Measurements from ENCODE around the gene PIP5KL1.
"Not testable (repeated sequence)": the region's sequence is repeated elsewhere in the genome, so short reads cannot be mapped to it uniquely, and the experiment has no call there.

Gene PIP5KL1

DNA sequence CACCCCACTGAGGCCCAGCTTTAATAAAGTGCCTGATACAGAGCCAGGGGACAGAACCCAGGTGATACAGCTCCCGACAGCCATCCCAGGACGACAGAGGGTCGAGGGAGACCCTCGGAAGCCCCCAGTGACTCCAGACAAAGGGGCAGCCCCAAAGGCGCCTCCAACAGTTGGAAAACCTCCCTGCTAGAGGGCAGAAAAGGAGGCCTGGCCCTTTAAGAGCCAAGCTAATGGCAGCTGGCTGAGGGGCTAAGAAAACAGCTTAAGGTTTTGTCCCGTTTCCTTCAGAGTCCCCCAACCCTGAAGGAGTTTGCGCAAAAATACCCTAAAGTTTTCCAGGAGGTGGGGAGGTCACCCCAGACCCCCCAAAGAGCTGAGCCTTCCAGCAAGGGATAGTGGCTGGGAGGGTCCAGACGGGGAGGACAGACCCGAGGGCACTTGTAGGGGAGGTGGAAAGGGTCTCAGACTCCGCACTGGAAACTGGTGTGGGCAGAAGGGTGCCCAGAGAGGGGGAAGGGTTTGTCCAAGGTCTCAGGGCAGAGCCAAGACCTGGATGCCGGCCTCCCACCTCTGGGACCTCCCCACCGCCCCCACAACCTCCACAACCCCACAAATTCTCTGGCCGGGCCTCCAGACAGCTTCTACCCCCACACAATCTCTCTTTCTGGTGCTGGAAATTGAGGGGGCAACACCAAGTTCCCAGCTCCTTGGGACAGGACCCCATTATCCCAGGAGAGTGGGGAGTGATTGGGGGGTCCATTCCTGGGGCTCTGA, 44.9 kb downstream of the PIP5KL1 start:
- no peaks in the 10 kb centered on the region for H3K4me1 ChIP-seq (ENCODE audit: control insufficient read depth, insufficient read depth, low read length)
- peaks cover 8% of the 10 kb centered on the region for H3K36me3 ChIP-seq (ENCODE audit: control insufficient read depth, insufficient read depth, low read length)
- H3K27me3 ChIP-seq (ENCODE audit: control insufficient read depth, insufficient read depth, low read length) = no peaks in the 10 kb centered on the region
- H3K9me3 ChIP-seq (ENCODE audit: control insufficient read depth, insufficient read depth, low read length) = no peaks in the 10 kb centered on the region
- no peak overlapping the region for H3K9ac ChIP-seq (ENCODE audit: low read depth, low read length)
- H3K4me3 ChIP-seq (ENCODE audit: low read depth, low read length) = no peak overlapping the region

- no peak overlapping the region for H3K9ac ChIP-seq (ENCODE audit: low read depth, low read length)
Observed at GRCh38 chr9:127884976-127885490, 45.5 kb downstream of the PIP5KL1 start.

DNA sequence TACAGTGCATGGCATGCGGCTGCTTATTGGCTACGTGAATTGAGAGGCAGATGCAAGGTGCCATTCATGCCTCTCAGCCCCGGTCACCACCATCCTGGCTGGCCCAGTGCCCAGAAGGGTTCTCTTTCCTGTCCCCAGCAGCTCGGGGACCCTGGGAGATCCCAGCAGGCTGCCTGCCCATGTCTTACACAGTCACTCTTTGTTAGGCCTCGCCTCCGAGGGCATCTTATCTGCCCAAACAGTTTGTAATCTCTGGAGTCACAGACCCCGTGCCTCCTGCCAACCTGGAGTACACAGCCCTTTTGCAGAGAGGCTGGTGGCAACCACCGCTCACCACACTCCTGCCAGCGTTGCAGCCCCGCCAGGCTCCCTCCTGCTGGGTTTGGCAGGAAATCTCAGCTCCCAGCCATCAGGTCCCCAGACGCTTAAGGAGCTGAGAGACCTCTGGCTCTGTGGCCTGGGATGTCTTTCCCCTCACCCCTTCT, 46.1 kb downstream of the PIP5KL1 start:
- Histone ChIP-seq H3K4me1 (ENCODE audit: control insufficient read depth, insufficient read depth, low read length) (no peaks in the 10 kb centered on the region), H3K36me3 (ENCODE audit: control insufficient read depth, insufficient read depth, low read length) (peaks cover 7% of the 10 kb centered on the region), H3K4me3 (ENCODE audit: low read depth, low read length) (no peak overlapping the region), H3K27me3 (ENCODE audit: control insufficient read depth, insufficient read depth, low read length) (no peaks in the 10 kb centered on the region), H3K9ac (ENCODE audit: low read depth, low read length) (no peak overlapping the region), H3K9me3 (ENCODE audit: control insufficient read depth, insufficient read depth, low read length) (no peaks in the 10 kb centered on the region)

More at GRCh38 chr9:127884976-127885490, 45.5 kb downstream of the PIP5KL1 start:
- Histone ChIP-seq H3K9me3 (ENCODE audit: control insufficient read depth, insufficient read depth, low read length) (no peaks in the 10 kb centered on the region), H3K36me3 (ENCODE audit: control insufficient read depth, insufficient read depth, low read length) (peaks cover 7% of the 10 kb centered on the region), H3K4me1 (ENCODE audit: control insufficient read depth, insufficient read depth, low read length) (no peaks in the 10 kb centered on the region), H3K27me3 (ENCODE audit: control insufficient read depth, insufficient read depth, low read length) (no peaks in the 10 kb centered on the region), H3K4me3 (ENCODE audit: low read depth, low read length) (no peak overlapping the region)

GRCh38 chr9:127883959-127884358, 46.6 kb downstream of the PIP5KL1 start:
- Histone ChIP-seq H3K27me3 (ENCODE audit: control insufficient read depth, insufficient read depth, low read length) (no peaks in the 10 kb centered on the region), H3K36me3 (ENCODE audit: control insufficient read depth, insufficient read depth, low read length) (peaks cover 7% of the 10 kb centered on the region), H3K9ac (ENCODE audit: low read depth, low read length) (no peak overlapping the region), H3K4me3 (ENCODE audit: low read depth, low read length) (no peak overlapping the region), H3K4me1 (ENCODE audit: control insufficient read depth, insufficient read depth, low read length) (no peaks in the 10 kb centered on the region), H3K9me3 (ENCODE audit: control insufficient read depth, insufficient read depth, low read length) (no peaks in the 10 kb centered on the region)

GRCh38 chr9:127881715-127882114, 48.9 kb downstream of the PIP5KL1 start:
- H3K9ac ChIP-seq (ENCODE audit: low read depth, low read length); H3K36me3 ChIP-seq (ENCODE audit: control insufficient read depth, insufficient read depth, low read length); H3K9me3 ChIP-seq (ENCODE audit: control insufficient read depth, insufficient read depth, low read length); H3K27me3 ChIP-seq (ENCODE audit: control insufficient read depth, insufficient read depth, low read length); H3K4me3 ChIP-seq (ENCODE audit: low read depth, low read length); H3K4me1 ChIP-seq (ENCODE audit: control insufficient read depth, insufficient read depth, low read length): not testable (repeated sequence)

GRCh38 chr9:127880143-127880542, 50.4 kb downstream of the PIP5KL1 start:
- peaks cover 2% of the 10 kb centered on the region for H3K36me3 ChIP-seq (ENCODE audit: control insufficient read depth, insufficient read depth, low read length)
- no peaks in the 10 kb centered on the region for H3K4me1 ChIP-seq (ENCODE audit: control insufficient read depth, insufficient read depth, low read length)
- H3K9me3 ChIP-seq (ENCODE audit: control insufficient read depth, insufficient read depth, low read length) = no peaks in the 10 kb centered on the region
- no peak overlapping the region for H3K9ac ChIP-seq (ENCODE audit: low read depth, low read length)
- no peak overlapping the region for H3K4me3 ChIP-seq (ENCODE audit: low read depth, low read length)
- peaks cover 3% of the 10 kb centered on the region for H3K27me3 ChIP-seq (ENCODE audit: control insufficient read depth, insufficient read depth, low read length)

GRCh38 chr9:127878652-127879390, 51.8 kb downstream of the PIP5KL1 start:
- peaks cover 3% of the 10 kb centered on the region for H3K27me3 ChIP-seq (ENCODE audit: control insufficient read depth, insufficient read depth, low read length)
- no peak overlapping the region for H3K9ac ChIP-seq (ENCODE audit: low read depth, low read length)
- no peaks in the 10 kb centered on the region for H3K36me3 ChIP-seq (ENCODE audit: control insufficient read depth, insufficient read depth, low read length)
- H3K4me1 ChIP-seq (ENCODE audit: control insufficient read depth, insufficient read depth, low read length) = no peaks in the 10 kb centered on the region
- no peaks in the 10 kb centered on the region for H3K9me3 ChIP-seq (ENCODE audit: control insufficient read depth, insufficient read depth, low read length)
- H3K4me3 ChIP-seq (ENCODE audit: low read depth, low read length) = no peak overlapping the region

GRCh38 chr9:127878001-127878651, 52.5 kb downstream of the PIP5KL1 start:
- Histone ChIP-seq H3K4me1 (ENCODE audit: control insufficient read depth, insufficient read depth, low read length) (no peaks in the 10 kb centered on the region), H3K9me3 (ENCODE audit: control insufficient read depth, insufficient read depth, low read length) (no peaks in the 10 kb centered on the region), H3K4me3 (ENCODE audit: low read depth, low read length) (peak overlapping the region; percentile 79), H3K9ac (ENCODE audit: low read depth, low read length) (peak overlapping the region; percentile 76), H3K27me3 (ENCODE audit: control insufficient read depth, insufficient read depth, low read length) (peaks cover 3% of the 10 kb centered on the region), H3K36me3 (ENCODE audit: control insufficient read depth, insufficient read depth, low read length) (no peaks in the 10 kb centered on the region)

- no peaks in the 10 kb centered on the region for H3K4me1 ChIP-seq (ENCODE audit: control insufficient read depth, insufficient read depth, low read length)
- peaks cover 3% of the 10 kb centered on the region for H3K27me3 ChIP-seq (ENCODE audit: control insufficient read depth, insufficient read depth, low read length)
- H3K4me3 ChIP-seq (ENCODE audit: low read depth, low read length) = peak within 1 kb of the TSS; percentile 79
- peak within 1 kb of the TSS; percentile 76 for H3K9ac ChIP-seq (ENCODE audit: low read depth, low read length)
- no peaks in the 10 kb centered on the region for H3K36me3 ChIP-seq (ENCODE audit: control insufficient read depth, insufficient read depth, low read length)
- no peaks in the 10 kb centered on the region for H3K9me3 ChIP-seq (ENCODE audit: control insufficient read depth, insufficient read depth, low read length)
Observed at GRCh38 chr9:127877566-127877998, 53.0 kb downstream of the PIP5KL1 start, which contains the start of gene AK1. TSS of gene AK1 (minus strand) at chr9:127877675. CDS start at chr9:127874617, 3,058 bp downstream.

DNA sequence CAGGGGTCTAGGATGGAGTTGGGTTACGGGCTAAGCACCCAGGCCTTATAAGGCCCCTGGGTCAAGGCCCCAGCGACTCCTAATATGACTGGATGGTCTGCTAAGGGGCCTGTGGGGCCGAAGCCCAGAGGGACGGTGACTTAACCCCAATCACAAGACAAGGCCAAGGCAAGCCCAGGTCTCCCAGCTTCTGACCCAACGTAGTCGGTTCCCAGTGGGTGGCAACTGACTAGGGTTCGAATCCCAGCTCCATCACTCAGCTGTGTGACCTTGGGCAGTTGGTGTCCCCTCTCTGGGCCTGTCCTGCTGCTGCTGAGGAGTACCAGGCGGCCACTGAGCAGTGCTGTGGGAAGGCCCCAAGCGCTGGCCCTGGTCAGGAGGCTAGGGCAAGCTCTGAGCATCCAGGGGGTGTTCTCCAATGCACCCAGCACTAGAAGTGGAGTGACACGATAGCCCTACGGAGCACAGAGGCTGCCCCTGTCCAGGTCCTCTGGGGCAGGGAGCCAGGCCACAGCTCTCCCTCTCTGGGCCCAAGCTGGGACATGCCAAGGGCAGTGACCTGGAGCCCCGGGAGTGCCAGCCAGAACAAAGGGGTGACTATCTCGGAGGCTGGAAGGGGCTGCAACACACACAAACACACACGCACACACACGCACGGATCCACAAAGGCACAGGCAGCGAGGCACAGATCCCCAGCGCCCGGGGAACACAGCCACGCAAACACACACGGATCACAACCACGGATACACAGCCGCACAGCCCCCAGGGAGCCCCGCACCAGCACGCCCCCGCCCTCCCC, 53.6 kb downstream of the PIP5KL1 start:
- H3K9me3 ChIP-seq (ENCODE audit: control insufficient read depth, insufficient read depth, low read length) = no peaks in the 10 kb centered on the region
- H3K36me3 ChIP-seq (ENCODE audit: control insufficient read depth, insufficient read depth, low read length) = no peaks in the 10 kb centered on the region
- no peak overlapping the region for H3K9ac ChIP-seq (ENCODE audit: low read depth, low read length)
- peaks cover 3% of the 10 kb centered on the region for H3K27me3 ChIP-seq (ENCODE audit: control insufficient read depth, insufficient read depth, low read length)
- H3K4me1 ChIP-seq (ENCODE audit: control insufficient read depth, insufficient read depth, low read length) = no peaks in the 10 kb centered on the region
- peak overlapping the region; percentile 79 for H3K4me3 ChIP-seq (ENCODE audit: low read depth, low read length)

All from iPS-15b (cell line).